Peyer's patch (tissue), 4 donors: ENCODE data around the gene CNTNAP2.

ENCODE experiments used
- CTCF ChIP-seq, 6 experiments: fragments of 450-650 bp in 4 of 6; fragments of 200-600 bp in 2 of 6; sonication (generic) in 1 of 6; IDR thresholded peaks; one replicate each; pipeline ENCODE4 v1.5.1; 2017 to 2019; ENCODE audit warnings: antibody characterized with exemption in 6 of 6, mild to moderate bottlenecking in 3 of 6, moderate library complexity in 1 of 6
- POLR2A ChIP-seq, 2 donors: fragments of 450-650 bp; IDR thresholded peaks; one replicate each; pipeline ENCODE4 v1.5.1; 2017; ENCODE audit warnings: antibody characterized with exemption in 2 of 2, mild to moderate bottlenecking in 2 of 2, moderate library complexity in 2 of 2

- TF ChIP-seq POLR2A (IDR thresholded peaks at IDR 0.05) = no peak
- no peak for TF ChIP-seq CTCF (IDR thresholded peaks at IDR 0.05)
Observed at GRCh38 chr7:146878901-146879300, 762.3 kb downstream of the CNTNAP2 start.
